Measurements from ENCODE around the gene EHD3. TPM values are rescaled to one million over a fixed set of nuclear protein-coding genes. Genes with fewer than 3 reads are reported as not detected.

EHD3 gene
- total and polyA plus RNA-seq, 2 of the 4 experiments (the other 2 are of a cell fraction): 29.1 to 39.8 TPM

- ATAC-seq (ENCODE audit: low read depth) (no peak), DNase-seq (no peak)
- no peak overlapping the region for H2BK20ac ChIP-seq (ENCODE audit: low read depth, low read length)
- H4K8ac ChIP-seq (ENCODE audit: low read depth in 2 of 2, low read length in 2 of 2): no peak overlapping the region
- no peak overlapping the region for H3K18ac ChIP-seq (ENCODE audit: low read depth, low read length)
- H4K5ac ChIP-seq (ENCODE audit: low read depth, low read length): no peak overlapping the region
- H3K56ac ChIP-seq (ENCODE audit: extremely low read depth, insufficient read depth, low read length): no peak overlapping the region
- in situ Hi-C loops (cut with MboI; ENCODE audit: low sequenced_read_pairs): no loop called here
- H2AK9ac ChIP-seq (replicated peaks; ENCODE audit: low read depth, low read length, poor library complexity): no peak overlapping the region
- no peak overlapping the region for H3K14ac ChIP-seq (replicated peaks; ENCODE audit: low read depth, low read length)
- TF ChIP-seq RFX5 (IDR thresholded peaks at IDR 0.05; ENCODE audit: low read depth, low read length) (no peak), MAFK (IDR thresholded peaks at IDR 0.05; ENCODE audit: low read depth, low read length) (no peak), MXI1 (IDR thresholded peaks at IDR 0.05; ENCODE audit: borderline replicate concordance, low read depth, low read length) (no peak), ELK1 (IDR thresholded peaks at IDR 0.05; ENCODE audit: borderline replicate concordance, low read depth, low read length) (no peak), CHD1 (IDR thresholded peaks at IDR 0.05; ENCODE audit: low read depth, low read length) (no peak), MAZ (IDR thresholded peaks at IDR 0.05; ENCODE audit: borderline replicate concordance, low read depth, low read length) (no peak), NFE2L2 (IDR thresholded peaks at IDR 0.05; ENCODE audit: low read depth, low read length) (no peak), USF2 (IDR thresholded peaks at IDR 0.05; ENCODE audit: low read depth, low read length) (no peak), POLR2A (IDR thresholded peaks at IDR 0.05; ENCODE audit: low read depth, low read length) (no peak), BHLHE40 (IDR thresholded peaks at IDR 0.05; ENCODE audit: low read depth, low read length) (no peak), SMC3 (IDR thresholded peaks at IDR 0.05; ENCODE audit: low read depth, low read length) (no peak)
- no peak overlapping the region for H3K4me3 ChIP-seq (ENCODE audit: insufficient read depth, low read depth, low read length)
- CTCF ChIA-PET: no interaction called here
- no peaks in the 10 kb centered on the region for H4K20me1 ChIP-seq (ENCODE audit: insufficient read depth, low read length)
- H3K9me1 ChIP-seq (ENCODE audit: insufficient read depth, low read length): no peaks in the 10 kb centered on the region
- no peaks in the 10 kb centered on the region for H3K79me1 ChIP-seq (ENCODE audit: low read depth in 1 of 2, low read length in 2 of 2)
- H2BK5ac ChIP-seq (ENCODE audit: low read depth, low read length, poor library complexity, severe bottlenecking): no peak overlapping the region
- H3K27ac ChIP-seq (ENCODE audit: insufficient read depth, low read length): no peak overlapping the region
- no peak overlapping the region for H3K9ac ChIP-seq (ENCODE audit: low read depth, low read length)
- no peak overlapping the region for H2BK15ac ChIP-seq (ENCODE audit: low read depth, low read length)
- no peak overlapping the region for H3K4me2 ChIP-seq (ENCODE audit: low read depth, low read length)
- no TSS peak for BruUV-seq (replicated peaks)
- H3K23ac ChIP-seq (ENCODE audit: low read depth, low read length): no peak overlapping the region
- H3K9me3 ChIP-seq (ENCODE audit: control insufficient read depth, insufficient read depth, low read length): no peaks in the 10 kb centered on the region
- peaks cover 7% of the 10 kb centered on the region for H3K27me3 ChIP-seq (ENCODE audit: control insufficient read depth, insufficient read depth, low read length)
- dilution Hi-C loops (cut with HindIII; ENCODE audit: low sequenced_read_pairs, unreplicated experiment): no loop called here
- H2AFZ ChIP-seq (replicated peaks; ENCODE audit: low read length, poor library complexity): no peak overlapping the region
- no peak overlapping the region for H3K4ac ChIP-seq (ENCODE audit: low read depth, low read length)
- H3K4me1 ChIP-seq (ENCODE audit: control insufficient read depth, insufficient read depth, low read length): no peaks in the 10 kb centered on the region
- H3K36me3 ChIP-seq (ENCODE audit: control insufficient read depth, insufficient read depth, low read length): no peaks in the 10 kb centered on the region
- H2BK120ac ChIP-seq (ENCODE audit: low read depth, low read length): no peak overlapping the region
- POLR2A ChIA-PET (ENCODE audit: unreplicated experiment): no interaction called here
- intact Hi-C loops (cut with micrococcal nuclease): no loop called here
- H4K91ac ChIP-seq (ENCODE audit: insufficient read depth, low read depth, low read length): no peak overlapping the region
- H2AK5ac ChIP-seq (ENCODE audit: low read depth, low read length): no peak overlapping the region
These were observed 30.0 kb upstream of the EHD3 start for GRCh38 chr2:31203916-31204315.
